GM10248 (cell line): ENCODE data around the gene SPATA18.

Experiments used
- CTCF ChIA-PET: fragments of 300-600 bp; sonication (Branson Sonifier 250); formaldehyde crosslinking; extraction: SDS; loops from one replicate; lab custom pipeline; 2021; ENCODE audit warnings: antibody characterized with exemption; lab: Yijun Ruan, JAX
- POLR2A ChIA-PET: fragments of 350-650 bp; sonication (Branson Sonifier 250); formaldehyde crosslinking; extraction: SDS; loops from one replicate; lab custom pipeline; 2020; ENCODE audit warnings: antibody characterized with exemption; lab: Yijun Ruan, JAX
- DNase-seq: peaks from one replicate; pipeline ENCODE4 v3.0.0; 2012; ENCODE audit errors: extremely low spot score
- TF ChIP-seq, protein P1 (sequence below): IDR thresholded peaks from 2 replicates; pipeline ENCODE4 v1.5.1; 2012; ENCODE audit warnings: mild to moderate bottlenecking, low read depth; ENCODE audit errors: extremely low read depth, missing control alignments, control extremely low read depth

SPATA18 gene

DNA sequence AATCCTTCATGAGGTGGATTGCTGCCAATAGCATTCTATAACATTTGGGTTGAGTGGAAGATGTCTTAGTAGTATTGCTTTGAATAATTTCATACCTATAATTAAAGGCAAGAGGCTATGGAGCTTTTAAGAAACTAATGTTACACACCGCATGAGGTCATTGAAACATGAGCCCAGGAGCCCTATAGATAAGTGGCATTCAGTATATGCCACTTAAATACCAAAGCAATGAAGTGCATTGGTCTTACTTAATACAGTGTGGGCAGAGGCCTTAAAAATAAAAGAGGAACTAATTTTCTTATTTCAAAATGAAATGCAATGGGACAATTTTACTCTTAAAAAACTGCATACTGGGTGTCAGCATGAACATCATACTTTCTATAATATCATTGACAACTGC is 47.5 kb downstream of the SPATA18 start:
- POLR2A ChIA-PET, result no interaction called here
- CTCF ChIA-PET, result no interaction called here
- TF ChIP-seq, protein P1, sequence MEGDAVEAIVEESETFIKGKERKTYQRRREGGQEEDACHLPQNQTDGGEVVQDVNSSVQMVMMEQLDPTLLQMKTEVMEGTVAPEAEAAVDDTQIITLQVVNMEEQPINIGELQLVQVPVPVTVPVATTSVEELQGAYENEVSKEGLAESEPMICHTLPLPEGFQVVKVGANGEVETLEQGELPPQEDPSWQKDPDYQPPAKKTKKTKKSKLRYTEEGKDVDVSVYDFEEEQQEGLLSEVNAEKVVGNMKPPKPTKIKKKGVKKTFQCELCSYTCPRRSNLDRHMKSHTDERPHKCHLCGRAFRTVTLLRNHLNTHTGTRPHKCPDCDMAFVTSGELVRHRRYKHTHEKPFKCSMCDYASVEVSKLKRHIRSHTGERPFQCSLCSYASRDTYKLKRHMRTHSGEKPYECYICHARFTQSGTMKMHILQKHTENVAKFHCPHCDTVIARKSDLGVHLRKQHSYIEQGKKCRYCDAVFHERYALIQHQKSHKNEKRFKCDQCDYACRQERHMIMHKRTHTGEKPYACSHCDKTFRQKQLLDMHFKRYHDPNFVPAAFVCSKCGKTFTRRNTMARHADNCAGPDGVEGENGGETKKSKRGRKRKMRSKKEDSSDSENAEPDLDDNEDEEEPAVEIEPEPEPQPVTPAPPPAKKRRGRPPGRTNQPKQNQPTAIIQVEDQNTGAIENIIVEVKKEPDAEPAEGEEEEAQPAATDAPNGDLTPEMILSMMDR, result no peak
- DNase-seq, result no peak

DNA sequence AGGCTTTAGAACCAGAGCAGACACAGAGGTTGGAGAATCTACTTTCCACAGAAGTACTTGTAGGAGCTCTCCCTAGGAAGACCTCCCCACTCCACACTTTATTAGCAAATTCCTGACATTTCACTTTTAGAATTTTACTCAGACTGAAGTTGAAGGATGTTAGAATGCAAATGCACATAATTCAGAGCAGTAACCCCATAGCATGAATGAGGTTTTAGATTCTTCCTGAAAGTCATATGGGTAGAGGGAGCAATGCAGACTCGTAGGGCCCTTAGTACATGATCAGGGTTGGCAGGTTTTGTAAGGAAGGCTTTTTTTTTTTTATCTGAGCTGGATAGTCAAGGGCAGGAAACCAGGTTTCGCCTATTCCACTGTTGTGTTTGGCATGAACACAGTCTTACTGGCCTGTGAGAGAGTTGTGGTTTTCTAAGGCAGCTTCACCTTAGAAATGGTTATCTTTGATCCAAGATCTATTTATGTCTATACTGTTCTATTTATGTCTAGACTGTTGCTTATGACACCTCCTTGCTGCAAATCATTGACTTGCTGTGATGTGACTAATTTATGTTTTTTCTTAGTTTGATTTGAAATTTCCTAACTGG is 48.9 kb downstream of the SPATA18 start:
- POLR2A ChIA-PET, result no interaction called here
- TF ChIP-seq, protein P1, result no peak
- DNase-seq, result no peak
- CTCF ChIA-PET, result no interaction called here

DNA sequence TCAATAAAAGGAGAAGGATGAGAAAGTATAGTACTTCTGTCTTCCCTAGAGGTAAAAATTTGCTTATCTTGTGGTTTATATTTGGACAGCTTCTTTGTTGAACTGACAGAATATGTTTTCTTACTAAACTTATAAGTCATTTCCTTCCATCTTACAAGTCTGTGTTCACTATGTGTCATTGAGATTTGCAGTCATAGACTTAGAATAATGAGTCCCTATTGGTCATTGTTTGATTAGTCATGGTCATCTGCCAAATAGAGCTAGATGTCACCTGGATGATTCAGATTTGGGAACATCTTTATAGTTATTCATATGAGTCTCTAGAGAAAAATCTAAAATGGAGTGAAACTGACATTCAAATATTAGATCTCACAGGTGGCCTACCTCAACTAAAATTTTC is 51.5 kb downstream of the SPATA18 start:
- TF ChIP-seq, protein P1, result no peak

DNA sequence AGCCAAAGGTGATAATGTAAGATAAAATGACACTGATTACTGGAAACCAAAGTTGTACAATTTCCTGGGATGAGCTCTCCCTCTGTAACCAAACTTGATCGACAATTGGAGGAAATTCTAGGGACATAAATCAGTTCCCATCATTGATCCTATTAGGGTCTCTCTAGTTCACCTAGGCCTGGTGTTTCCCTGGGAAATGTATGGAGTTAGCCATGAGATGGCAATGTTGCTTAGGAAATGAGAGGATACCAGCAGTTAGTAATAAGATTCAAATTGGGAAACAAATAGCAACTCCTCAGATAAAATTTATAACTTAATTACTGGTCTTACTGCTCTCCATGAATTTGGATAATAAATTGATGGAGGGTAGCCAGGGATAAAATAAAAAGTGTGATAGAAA is 52.2 kb downstream of the SPATA18 start:
- CTCF ChIA-PET, result no interaction called here
- POLR2A ChIA-PET, result no interaction called here

More for the DNA sequence above, 51.5 kb downstream of the SPATA18 start:
- POLR2A ChIA-PET, result no interaction called here
- DNase-seq, result no peak
- CTCF ChIA-PET, result no interaction called here

DNA sequence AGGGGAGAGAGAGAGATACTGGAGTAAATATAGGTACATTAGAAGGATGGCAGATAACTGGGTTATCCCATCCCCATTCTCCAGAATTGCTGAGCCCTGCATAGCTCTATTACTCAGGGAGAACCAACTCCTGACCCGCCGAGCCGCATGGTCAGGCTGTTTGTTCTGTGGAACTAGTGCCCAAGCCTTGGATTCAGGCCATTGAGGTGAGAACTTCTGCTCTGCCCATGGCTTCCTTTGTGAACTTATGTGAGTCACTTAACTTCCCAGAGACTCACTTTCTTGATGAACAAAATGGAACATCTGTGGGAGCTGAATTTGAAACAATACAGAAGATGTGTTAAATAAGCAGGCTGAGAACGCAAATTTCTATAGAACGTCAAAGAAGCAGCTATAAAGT is 54.2 kb downstream of the SPATA18 start:
- DNase-seq, result no peak
- CTCF ChIA-PET, result interaction anchor here (0.9 to 1.3 kb wide), 2 partner anchors 11 to 12 kb away, joined by 3 to 5 read pairs; no protein-coding TSS in a partner anchor
- POLR2A ChIA-PET, result no interaction called here
- TF ChIP-seq, protein P1, result no peak

More for the DNA sequence above, 52.2 kb downstream of the SPATA18 start:
- no peak for DNase-seq
- TF ChIP-seq, protein P1, result no peak

DNA sequence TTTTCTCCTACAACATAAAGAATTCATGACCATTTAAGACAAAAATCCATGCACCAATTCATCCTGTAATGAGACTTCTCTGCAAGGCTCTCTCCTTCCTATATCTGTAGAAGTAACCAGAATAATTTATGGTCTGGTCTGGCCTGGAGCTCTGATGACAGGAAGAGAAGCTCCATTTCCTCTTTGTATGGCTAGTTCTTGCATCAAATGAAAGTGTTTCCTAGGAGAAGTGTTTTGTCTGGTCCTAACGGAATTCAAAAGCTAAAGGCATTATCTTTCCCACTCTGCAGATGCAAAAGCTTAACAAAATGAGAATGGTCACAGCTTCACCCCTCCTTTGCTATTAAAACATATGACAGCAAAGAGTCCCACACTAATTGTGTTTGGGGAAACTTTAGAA is 55.1 kb downstream of the SPATA18 start:
- ChIA-PET POLR2A (no interaction called here), CTCF (interaction anchor here (0.9 to 1.3 kb wide), 3 partner anchors 9 to 12 kb away, joined by 3 to 5 read pairs (median 3); no protein-coding TSS in a partner anchor)
- TF ChIP-seq, protein P1, result no peak
- DNase-seq, result no peak

DNA sequence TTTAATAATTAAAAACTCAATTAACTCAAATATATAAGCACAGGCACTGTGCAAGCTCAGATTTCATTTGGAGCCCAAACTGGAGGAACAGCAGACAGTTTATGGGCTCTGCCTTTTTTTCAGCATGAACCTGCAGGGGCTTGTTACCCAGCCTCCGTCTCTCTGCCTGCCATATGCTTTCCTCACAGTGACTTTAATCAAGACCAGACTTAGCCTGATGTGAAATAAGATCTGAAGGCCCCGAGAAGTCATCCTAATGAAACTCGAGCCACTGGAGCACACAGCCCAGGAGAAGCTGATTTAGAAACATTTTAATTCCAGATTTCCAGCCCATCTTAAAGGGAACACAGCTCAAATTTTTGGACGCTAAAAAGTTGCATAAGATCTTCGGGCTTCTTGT is 55.6 kb downstream of the SPATA18 start:
- TF ChIP-seq, protein P1, result no peak
- DNase-seq, result no peak
- POLR2A ChIA-PET, result no interaction called here
- CTCF ChIA-PET, result interaction anchor here (1.1 to 1.3 kb wide), 2 partner anchors 9 to 11 kb away, joined by 3 to 5 read pairs; no protein-coding TSS in a partner anchor
